Measurements from ENCODE around the gene VEZF1. TPM values are rescaled to one million over a fixed set of nuclear protein-coding genes. Genes with fewer than 3 reads are reported as not detected.

The VEZF1 gene
- total and polyA plus RNA-seq, 2 donors (not counting 3 experiments of a cell fraction or from before 2014, with no cell fraction given) = 27.8 to 59.0 TPM

- H3K36me3 ChIP-seq (ENCODE audit: control insufficient read depth in 2 of 2, extremely low read depth in 1 of 2, insufficient read depth in 2 of 2, low read length in 2 of 2) = no peaks in the 10 kb centered on the region
- no peak overlapping the region for H3K4me3 ChIP-seq (replicated peaks in 1 of 3; ENCODE audit: insufficient read depth in 1 of 3, low read depth in 1 of 3, low read length in 3 of 3)
- FAIRE-seq (no peak), DNase-seq (ENCODE audit: low read depth, low spot score) (no peak)
- H3K9ac ChIP-seq (replicated peaks; ENCODE audit: extremely low read depth, insufficient read depth, low read length) = no peak overlapping the region
- no peaks in the 10 kb centered on the region for H4K20me1 ChIP-seq (replicated peaks; ENCODE audit: control insufficient read depth, extremely low read depth, insufficient read depth, low read length)
- no peaks in the 10 kb centered on the region for H3K9me1 ChIP-seq (replicated peaks; ENCODE audit: control insufficient read depth, extremely low read depth, insufficient read depth, low read length)
- no TSS peak for BruUV-seq (replicated peaks)
- no peaks in the 10 kb centered on the region for H3K9me3 ChIP-seq (replicated peaks; ENCODE audit: control insufficient read depth, insufficient read depth, low read length)
- dilution Hi-C loops (cut with MboI; ENCODE audit: extremely low pct_ligation_motif_present, low sequenced_read_pairs) (loop anchor here (25.0 kb wide), 1 partner anchor 129 kb away; the partner anchor contains the start of gene MRPS23), intact Hi-C loops (cut with micrococcal nuclease) (no loop called here)
- H3K27ac ChIP-seq (ENCODE audit: insufficient read depth, low read depth, low read length) = no peak overlapping the region
- H3K79me2 ChIP-seq (ENCODE audit: control insufficient read depth, insufficient read depth, low read length) = peaks cover 11% of the 10 kb centered on the region
- TF ChIP-seq, protein P1, sequence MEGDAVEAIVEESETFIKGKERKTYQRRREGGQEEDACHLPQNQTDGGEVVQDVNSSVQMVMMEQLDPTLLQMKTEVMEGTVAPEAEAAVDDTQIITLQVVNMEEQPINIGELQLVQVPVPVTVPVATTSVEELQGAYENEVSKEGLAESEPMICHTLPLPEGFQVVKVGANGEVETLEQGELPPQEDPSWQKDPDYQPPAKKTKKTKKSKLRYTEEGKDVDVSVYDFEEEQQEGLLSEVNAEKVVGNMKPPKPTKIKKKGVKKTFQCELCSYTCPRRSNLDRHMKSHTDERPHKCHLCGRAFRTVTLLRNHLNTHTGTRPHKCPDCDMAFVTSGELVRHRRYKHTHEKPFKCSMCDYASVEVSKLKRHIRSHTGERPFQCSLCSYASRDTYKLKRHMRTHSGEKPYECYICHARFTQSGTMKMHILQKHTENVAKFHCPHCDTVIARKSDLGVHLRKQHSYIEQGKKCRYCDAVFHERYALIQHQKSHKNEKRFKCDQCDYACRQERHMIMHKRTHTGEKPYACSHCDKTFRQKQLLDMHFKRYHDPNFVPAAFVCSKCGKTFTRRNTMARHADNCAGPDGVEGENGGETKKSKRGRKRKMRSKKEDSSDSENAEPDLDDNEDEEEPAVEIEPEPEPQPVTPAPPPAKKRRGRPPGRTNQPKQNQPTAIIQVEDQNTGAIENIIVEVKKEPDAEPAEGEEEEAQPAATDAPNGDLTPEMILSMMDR (IDR thresholded peaks at IDR 0.05; ENCODE audit: extremely low read depth in 1 of 2, insufficient read depth in 1 of 2, low read depth in 1 of 2, low read length in 2 of 2) = no peak
- TF ChIP-seq POLR2A (IDR thresholded peaks at IDR 0.05; ENCODE audit: low read depth, low read length) = no peak
- no peak for TF ChIP-seq JUN (IDR thresholded peaks at IDR 0.05; ENCODE audit: borderline replicate concordance, insufficient read depth, insufficient read length, low read depth)
- no peak for TF ChIP-seq EZH2 (IDR thresholded peaks at IDR 0.05; ENCODE audit: borderline replicate concordance, low read depth, low read length, severe bottlenecking)
- TF ChIP-seq FOS (IDR thresholded peaks at IDR 0.05; ENCODE audit: borderline replicate concordance, insufficient read depth, low read length) = no peak
- no peak for TF ChIP-seq POLR2AphosphoS5 (IDR thresholded peaks at IDR 0.05; ENCODE audit: insufficient read depth, low read depth, low read length)
- TF ChIP-seq MAX (IDR thresholded peaks at IDR 0.05; ENCODE audit: insufficient read depth, insufficient read length) = no peak
- CTCF ChIA-PET = interaction anchor here (1.3 to 15.8 kb wide), 5 partner anchors 8 to 135 kb away, joined by 5 to 584 read pairs (median 5); partner anchors contain the start of gene MRPS23
- H3K27me3 ChIP-seq (ENCODE audit: control insufficient read depth in 2 of 2, insufficient read depth in 2 of 2, low read length in 2 of 2) = no peaks in the 10 kb centered on the region
- POLR2A ChIA-PET = no interaction called here
- no peak overlapping the region for H2AFZ ChIP-seq (ENCODE audit: low read depth, low read length)
- H3K4me2 ChIP-seq (ENCODE audit: insufficient read depth, low read length) = no peak overlapping the region
- H3K4me1 ChIP-seq (ENCODE audit: control insufficient read depth, extremely low read depth, insufficient read depth, low read length) = peaks cover 39% of the 10 kb centered on the region
Measured at GRCh38 chr17:57991537-57991936, 3.5 kb upstream of the VEZF1 start.

Measured in endothelial cell of umbilical vein (primary cell).